H1 (cell line): ENCODE measurements around the gene UBE2M. TPM values are rescaled to one million over a fixed set of nuclear protein-coding genes. Genes with fewer than 3 reads are reported as not detected.

Experiments used
- BACH1 ChIP-seq: IDR thresholded peaks from 2 replicates; pipeline ENCODE4 v1.6.1; 2012; ENCODE audit warnings: low read length, improper control_type of control experiment
- BRCA1 ChIP-seq: IDR thresholded peaks from 2 replicates; pipeline ENCODE4 v1.6.1; 2012; ENCODE audit warnings: low read depth, low read length, improper control_type of control experiment
- CHD2 ChIP-seq: IDR thresholded peaks from 2 replicates; pipeline ENCODE4 v1.6.1; 2012; ENCODE audit warnings: low read length, improper control_type of control experiment
- CHD7 ChIP-seq: fragments of 300-600 bp; sonication (generic); IDR thresholded peaks from 2 replicates; pipeline ENCODE4 v1.7.1; 2012; ENCODE audit warnings: low read length, moderate library complexity, mild to moderate bottlenecking, inconsistent platforms; ENCODE audit not compliant: insufficient replicate concordance
- EP300 ChIP-seq, 2 experiments: IDR thresholded peaks; 1 replicate in 1 of 2; 2 replicates in 1 of 2; pipeline ENCODE4 v1.6.1; 2011 to 2012; ENCODE audit warnings: low read depth in 2 of 2, low read length in 2 of 2, mild to moderate bottlenecking in 2 of 2, borderline replicate concordance in 1 of 2, inconsistent platforms in 1 of 2, moderate library complexity in 1 of 2
- FOSL1 ChIP-seq: IDR thresholded peaks from 2 replicates; pipeline ENCODE4 v1.6.1; 2011; ENCODE audit warnings: mild to moderate bottlenecking, low read depth, low read length, moderate library complexity; ENCODE audit not compliant: insufficient read depth
- MAFK ChIP-seq: IDR thresholded peaks from 2 replicates; pipeline ENCODE4 v1.6.1; 2012; ENCODE audit warnings: low read depth, mild to moderate bottlenecking, improper control_type of control experiment, low read length
- POLR2A ChIP-seq, 2 experiments: IDR thresholded peaks; 1 replicate in 1 of 2; 2 replicates in 1 of 2; pipeline ENCODE4 v1.6.1; 2011; ENCODE audit warnings: low read depth in 2 of 2, low read length in 2 of 2, mild to moderate bottlenecking in 2 of 2; ENCODE audit errors: control extremely low read depth in 1 of 2
- TAF1 ChIP-seq: IDR thresholded peaks from 2 replicates; pipeline ENCODE4 v1.6.1; 2011; ENCODE audit warnings: mild to moderate bottlenecking, low read depth, low read length
- TEAD4 ChIP-seq: IDR thresholded peaks from 2 replicates; pipeline ENCODE4 v1.6.1; 2012; ENCODE audit warnings: low read depth, low read length, inconsistent platforms, mixed read lengths
- polyA plus RNA-seq, 7 experiments: library from polyadenylated mRNA; depleted of rRNA in 3 of 7; stranded (reverse) in 5 of 7; unstranded in 2 of 7; fragments of >200 nt in 5 of 7; fragments of 200-250 nt in 2 of 7; gene quantifications; 1 replicate in 5 of 7; 2 replicates in 1 of 7; 4 replicates in 1 of 7; pipeline versions ENCODE4 v1.2.1 to v1.2.3, GENCODE V29; 2011 to 2013; ENCODE audit warnings: missing spikeins in 2 of 7, mixed read lengths in 2 of 7
- total RNA-seq: library from RNA; stranded (reverse); fragmentation: NEBNext Ultra II Directional; extraction: Animal tissue kit (Norgen Biotek cat#: 25700); gene quantifications from 2 replicates; pipeline ENCODE4 v1.2.1, GENCODE V29; 2021

The UBE2M gene
- total and polyA plus RNA-seq, 2 of the 8 experiments (the other 6 are each of a cell fraction or from before 2014, with no cell fraction given) = 93.8 to 114 TPM

GRCh38 chr19:58554494-58555368 is 3.7 kb downstream of the UBE2M start, which contains the start of gene CHMP2A (continued):
- TF ChIP-seq CHD7 = no peak
- TF ChIP-seq BRCA1 = no peak
- peak; percentile 79 for TF ChIP-seq CHD2
- 0 out of 2 replicates have a peak, but pooled peaks have one; percentile 20 for TF ChIP-seq FOSL1
- TF ChIP-seq TEAD4 = 0 out of 2 replicates have a peak, but pooled peaks have one; percentile 34
- TF ChIP-seq TAF1 = peak; percentile 40; the same call in 1 of the 2 replicates
- no peak; the same call in 1 of the 2 replicates for TF ChIP-seq BACH1
- TF ChIP-seq MAFK = no peak
- peak; percentile 90 to 96 for TF ChIP-seq POLR2A (IDR thresholded peaks at IDR 0.05; ENCODE audit: control extremely low read depth in 1 of 2, low read depth in 2 of 2, low read length in 2 of 2)
- no peak for TF ChIP-seq EP300 (IDR thresholded peaks at IDR 0.05; ENCODE audit: borderline replicate concordance in 1 of 2, low read depth in 2 of 2, low read length in 2 of 2)
